IMR-90 (cell line): ENCODE data around the gene C1QL1. TPM values are rescaled to one million over a fixed set of nuclear protein-coding genes. Genes with fewer than 3 reads are reported as not detected.

Experiments used
- ATAC-seq: fragments of 200-7000 bp; cut with Tn5 transposase; 2 replicates; pipeline ENCODE4 v1.9.1; 2020; ENCODE audit warnings: low read depth, mild to moderate bottlenecking, moderate library complexity
- BruUV-seq: library from RNA; stranded (reverse); fragments of 400-500 nt; replicated peaks from 2 replicates; lab custom pipeline; 2021; lab: Mats Ljungman, UMichigan
- CTCF ChIA-PET: fragments of 300-600 bp; formaldehyde crosslinking; extraction: SDS; loops from one replicate; lab custom pipeline; 2021; ENCODE audit warnings: antibody characterized with exemption; lab: Yijun Ruan, JAX
- POLR2A ChIA-PET: fragments of 300-600 bp; sonication (Branson Sonifier 250); formaldehyde crosslinking; loops from one replicate; lab custom pipeline; 2022; ENCODE audit warnings: antibody characterized with exemption; ENCODE audit not compliant: unreplicated experiment; lab: Charles Lee
- DNase-seq: peaks from one replicate; pipeline ENCODE4 v3.0.0; 2013
- H2AFZ ChIP-seq: replicated peaks from 2 replicates; pipeline ENCODE3; 2013; ENCODE audit warnings: low read length, mild to moderate bottlenecking; ENCODE audit not compliant: poor library complexity
- H2AK5ac ChIP-seq: 2 replicates; pipeline ENCODE4 v1.6.1; 2013; ENCODE audit warnings: low read depth, low read length, inconsistent platforms
- H2AK9ac ChIP-seq: replicated peaks from 2 replicates; pipeline ENCODE3; 2013; ENCODE audit warnings: mild to moderate bottlenecking, low read depth, low read length, moderate library complexity; ENCODE audit not compliant: poor library complexity
- H2BK120ac ChIP-seq: 2 replicates; pipeline ENCODE4 v1.6.1; 2013; ENCODE audit warnings: low read depth, low read length, inconsistent platforms
- H2BK15ac ChIP-seq: 3 replicates; pipeline ENCODE4 v1.6.1; 2013; ENCODE audit warnings: low read depth, low read length, inconsistent platforms
- H2BK20ac ChIP-seq: 2 replicates; pipeline ENCODE4 v1.6.1; 2013; ENCODE audit warnings: low read depth, mild to moderate bottlenecking, inconsistent platforms, low read length, moderate library complexity
- H2BK5ac ChIP-seq: 2 replicates; pipeline ENCODE4 v1.6.1; 2013; ENCODE audit warnings: mild to moderate bottlenecking, low read depth, low read length, inconsistent platforms; ENCODE audit not compliant: poor library complexity, severe bottlenecking
- H3K14ac ChIP-seq: replicated peaks from 2 replicates; pipeline ENCODE4 v1.6.1; 2013; ENCODE audit warnings: low read depth, low read length, inconsistent platforms
- H3K18ac ChIP-seq: 2 replicates; pipeline ENCODE4 v1.6.1; 2013; ENCODE audit warnings: low read depth, low read length, control low read depth
- H3K23ac ChIP-seq: 2 replicates; pipeline ENCODE4 v1.6.1; 2013; ENCODE audit warnings: low read depth, low read length, inconsistent platforms
- H3K27ac ChIP-seq: 2 replicates; pipeline ENCODE4 v1.5.1; 2013; ENCODE audit warnings: mild to moderate bottlenecking, control low read depth, low read length; ENCODE audit not compliant: insufficient read depth
- H3K27me3 ChIP-seq: 2 replicates; pipeline ENCODE4 v1.6.1; 2013; ENCODE audit warnings: low read length; ENCODE audit not compliant: control insufficient read depth, insufficient read depth
- H3K36me3 ChIP-seq: 2 replicates; pipeline ENCODE4 v1.6.1; 2013; ENCODE audit warnings: low read length, mixed read lengths; ENCODE audit not compliant: control insufficient read depth, insufficient read depth
- H3K4ac ChIP-seq: 2 replicates; pipeline ENCODE4 v1.6.1; 2013; ENCODE audit warnings: low read depth, low read length, inconsistent platforms
- H3K4me1 ChIP-seq: 2 replicates; pipeline ENCODE4 v1.6.1; 2013; ENCODE audit warnings: low read length, mixed read lengths; ENCODE audit not compliant: control insufficient read depth, insufficient read depth
- H3K4me2 ChIP-seq: 2 replicates; pipeline ENCODE4 v1.6.1; 2013; ENCODE audit warnings: low read depth, mild to moderate bottlenecking, control low read depth, low read length, moderate library complexity
- H3K4me3 ChIP-seq: 2 replicates; pipeline ENCODE4 v1.5.1; 2013; ENCODE audit warnings: low read depth, mild to moderate bottlenecking, control low read depth, low read length, moderate library complexity; ENCODE audit not compliant: insufficient read depth
- H3K56ac ChIP-seq: 2 replicates; pipeline ENCODE4 v1.6.1; 2013; ENCODE audit warnings: low read length, inconsistent platforms; ENCODE audit not compliant: insufficient read depth; ENCODE audit errors: extremely low read depth
- H3K79me1 ChIP-seq, 2 experiments: 2 replicates each; pipeline ENCODE4 v1.6.1; 2013; ENCODE audit warnings: low read length in 2 of 2, inconsistent platforms in 1 of 2, low read depth in 1 of 2
- H3K9ac ChIP-seq: 2 replicates; pipeline ENCODE4 v1.6.1; 2013; ENCODE audit warnings: low read depth, low read length, control low read depth
- H3K9me1 ChIP-seq: 2 replicates; pipeline ENCODE4 v1.6.1; 2013; ENCODE audit warnings: low read length, inconsistent platforms; ENCODE audit not compliant: insufficient read depth
- H3K9me3 ChIP-seq: 2 replicates; pipeline ENCODE4 v1.6.1; 2013; ENCODE audit warnings: low read length; ENCODE audit not compliant: control insufficient read depth, insufficient read depth
- H4K20me1 ChIP-seq: 2 replicates; pipeline ENCODE4 v1.6.1; 2013; ENCODE audit warnings: low read length, inconsistent platforms; ENCODE audit not compliant: insufficient read depth
- H4K5ac ChIP-seq: 2 replicates; pipeline ENCODE4 v1.6.1; 2013; ENCODE audit warnings: mild to moderate bottlenecking, low read depth, low read length, control low read depth
- H4K8ac ChIP-seq, 2 experiments: 2 replicates each; pipeline ENCODE4 v1.6.1; 2013; ENCODE audit warnings: low read depth in 2 of 2, low read length in 2 of 2, control low read depth in 1 of 2, inconsistent platforms in 1 of 2
- H4K91ac ChIP-seq: 2 replicates; pipeline ENCODE4 v1.6.1; 2013; ENCODE audit warnings: low read depth, low read length, inconsistent platforms; ENCODE audit not compliant: insufficient read depth
- BHLHE40 ChIP-seq: fragments of 150-350 bp; IDR thresholded peaks from 2 replicates; pipeline ENCODE4 v1.6.1; 2016; ENCODE audit warnings: mild to moderate bottlenecking, low read depth, low read length
- CEBPB ChIP-seq: IDR thresholded peaks from 2 replicates; pipeline ENCODE4 v1.6.1; 2012; ENCODE audit warnings: low read depth, low read length, improper control_type of control experiment
- FOS ChIP-seq: fragments of 150-350 bp; IDR thresholded peaks from 2 replicates; pipeline ENCODE4 v1.6.1; 2016; ENCODE audit warnings: low read depth, low read length
- MAFK ChIP-seq: IDR thresholded peaks from 2 replicates; pipeline ENCODE4 v1.6.1; 2012; ENCODE audit warnings: low read depth, low read length, improper control_type of control experiment
- MXI1 ChIP-seq: IDR thresholded peaks from 2 replicates; pipeline ENCODE4 v1.6.1; 2012; ENCODE audit warnings: low read depth, mild to moderate bottlenecking, low read length, moderate library complexity, borderline replicate concordance
- POLR2A ChIP-seq: IDR thresholded peaks from 2 replicates; pipeline ENCODE4 v1.6.1; 2012; ENCODE audit warnings: mild to moderate bottlenecking, low read depth, low read length
- RAD21 ChIP-seq: IDR thresholded peaks from 2 replicates; pipeline ENCODE4 v1.6.1; 2012; ENCODE audit warnings: low read length, improper control_type of control experiment
- SMC3 ChIP-seq: fragments of 150-350 bp; IDR thresholded peaks from 2 replicates; pipeline ENCODE4 v1.6.1; 2016; ENCODE audit warnings: low read depth, mild to moderate bottlenecking, antibody characterized with exemption, low read length, moderate library complexity
- WGBS, 2 experiments: methylation state at CpG; one replicate each; pipeline versions ENCODE4 v1.1.5 to v1.1.7; 2013; ENCODE audit warnings: missing lambda C conversion rate in 2 of 2; ENCODE audit not compliant: insufficient read length in 1 of 2; ENCODE audit errors: extremely low coverage in 2 of 2; 5-methylcytosine and 5-hydroxymethylcytosine counted together
- dilution Hi-C: fragments of 300-500 bp; cut with HindIII; formaldehyde crosslinking; loops from one replicate; pipeline ENCODE4 v1.14.3; 2018; ENCODE audit warnings: low sequenced_read_pairs; ENCODE audit not compliant: unreplicated experiment
- in situ Hi-C: fragments of 300-500 bp; cut with MboI; formaldehyde crosslinking; loops from 3 replicates; pipeline ENCODE4 v1.14.3; 2019; ENCODE audit warnings: low sequenced_read_pairs, inconsistent platforms, mixed read lengths
- intact Hi-C: fragments of 100-400 bp; cut with micrococcal nuclease; formaldehyde crosslinking; loops from 2 replicates; pipeline ENCODE4 v1.10.0; 2022
- polyA plus RNA-seq, 3 experiments: library from polyadenylated mRNA; depleted of rRNA; stranded (reverse); fragments of >200 nt; gene quantifications; 2 replicates each; pipeline ENCODE4 v1.2.3, GENCODE V29; 2012; ENCODE audit warnings: low replicate concordance in 1 of 3
- total RNA-seq: library from RNA; depleted of rRNA; stranded (reverse); fragments of >200 nt; gene quantifications from 2 replicates; pipeline ENCODE4 v1.2.3, GENCODE V29; 2012
- TF ChIP-seq, protein P1 (sequence below): fragments of 150-350 bp; IDR thresholded peaks from 2 replicates; pipeline ENCODE4 v1.6.1; 2016; ENCODE audit warnings: low read depth, mild to moderate bottlenecking, low read length, moderate library complexity, borderline replicate concordance

The C1QL1 gene
- total and polyA plus RNA-seq, 2 of the 4 experiments (the other 2 are of a cell fraction) = 0.18 to 0.84 TPM

DNA sequence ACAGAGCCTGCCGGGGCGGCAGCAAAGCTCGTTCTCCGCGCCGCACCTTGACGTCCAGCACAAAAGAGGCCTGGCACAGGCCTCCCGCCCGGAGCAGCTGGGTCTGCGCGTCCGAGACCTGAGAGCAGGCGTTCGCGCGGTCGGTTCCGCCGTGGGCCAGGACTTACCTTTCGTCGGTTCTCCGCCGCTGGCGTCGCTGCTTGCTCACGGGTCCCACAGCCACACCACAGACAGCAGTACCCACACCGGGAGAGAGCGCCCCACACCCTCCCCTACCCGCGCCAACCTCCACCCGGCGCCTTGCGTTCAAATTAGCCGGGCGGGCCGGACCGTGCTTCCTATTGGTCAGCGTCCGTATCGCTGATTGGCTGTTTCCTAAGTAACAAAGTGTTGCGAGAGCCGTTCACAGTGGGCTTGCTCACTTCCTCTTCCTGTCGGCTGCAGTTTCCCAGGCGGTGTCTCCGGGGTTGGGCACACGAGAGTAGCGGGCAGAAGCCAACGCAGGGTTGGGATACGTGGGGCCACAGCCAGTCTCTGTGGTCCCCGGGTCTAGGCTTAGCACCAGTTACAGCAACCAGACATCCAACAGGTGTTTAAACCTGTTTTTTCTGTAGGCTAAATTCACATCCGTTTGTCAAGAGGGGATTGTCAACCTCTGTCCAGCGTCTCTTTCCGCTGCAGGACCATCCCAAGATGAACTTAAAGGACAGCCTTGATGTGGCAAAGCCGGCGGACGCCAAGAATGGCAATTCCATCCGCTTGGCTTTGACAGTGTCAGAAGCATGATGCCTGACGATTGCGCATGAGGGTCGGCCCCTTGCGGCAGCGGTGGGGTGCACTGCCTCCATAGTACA, 20.4 kb downstream of the C1QL1 start, which contains the start of gene KIF18B:
Gene KIF18B, minus strand, starts transcription at position 313 of the 854 bp plus-strand sequence. CDS start 11,429 bp downstream, outside the sequence.
- TF ChIP-seq, protein P1, sequence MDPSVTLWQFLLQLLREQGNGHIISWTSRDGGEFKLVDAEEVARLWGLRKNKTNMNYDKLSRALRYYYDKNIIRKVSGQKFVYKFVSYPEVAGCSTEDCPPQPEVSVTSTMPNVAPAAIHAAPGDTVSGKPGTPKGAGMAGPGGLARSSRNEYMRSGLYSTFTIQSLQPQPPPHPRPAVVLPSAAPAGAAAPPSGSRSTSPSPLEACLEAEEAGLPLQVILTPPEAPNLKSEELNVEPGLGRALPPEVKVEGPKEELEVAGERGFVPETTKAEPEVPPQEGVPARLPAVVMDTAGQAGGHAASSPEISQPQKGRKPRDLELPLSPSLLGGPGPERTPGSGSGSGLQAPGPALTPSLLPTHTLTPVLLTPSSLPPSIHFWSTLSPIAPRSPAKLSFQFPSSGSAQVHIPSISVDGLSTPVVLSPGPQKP = no peak
- TF ChIP-seq CEBPB = peak; percentile 86
- peak; percentile 37; the same call in 1 of the 2 replicates for TF ChIP-seq FOS
- TF ChIP-seq MAFK = no peak
- peak; percentile 95 for TF ChIP-seq MXI1
- TF ChIP-seq BHLHE40 = no peak
- no peak for TF ChIP-seq SMC3
- no peak for TF ChIP-seq RAD21
- peak; percentile 74; the same call in 1 of the 2 replicates for TF ChIP-seq POLR2A
- ATAC-seq (peak; percentile 97), DNase-seq (peak; percentile 95)
- Histone ChIP-seq H2BK20ac (peak within 1 kb of the TSS; percentile 64; the same call in 1 of the 2 replicates), H3K36me3 (no peaks in the 10 kb centered on the region), H3K4ac (peak within 1 kb of the TSS; percentile 90), H2AFZ (peak within 1 kb of the TSS; percentile 93), H3K56ac (peak within 1 kb of the TSS; percentile 90), H3K9me3 (no peaks in the 10 kb centered on the region), H4K91ac (peak within 1 kb of the TSS; percentile 90), H2AK5ac (peak within 1 kb of the TSS; percentile 96), H3K9ac (peak within 1 kb of the TSS; percentile 86), H3K27me3 (no peaks in the 10 kb centered on the region), H3K4me1 (peaks cover 4% of the 10 kb centered on the region; the same call in 1 of the 2 replicates), H2BK120ac (peak within 1 kb of the TSS; percentile 57), H3K4me2 (peak within 1 kb of the TSS; percentile 98), H3K9me1 (no peaks in the 10 kb centered on the region; the same call in 1 of the 2 replicates), H3K18ac (peak within 1 kb of the TSS; percentile 66), H2AK9ac (peak within 1 kb of the TSS; percentile 98), H3K14ac (peak within 1 kb of the TSS; percentile 96), H3K4me3 (peak within 1 kb of the TSS; percentile 60), H4K20me1 (peaks cover 3% of the 10 kb centered on the region; the same call in 1 of the 2 replicates), H2BK5ac (peak within 1 kb of the TSS; percentile 82), H3K27ac (peak within 1 kb of the TSS; percentile 84), H3K23ac (peak within 1 kb of the TSS; percentile 96), H2BK15ac (peak within 1 kb of the TSS; percentile 57; the same call in 1 of the 3 replicates), H4K8ac (peak within 1 kb of the TSS; percentile 98 to 99), H4K5ac (peak within 1 kb of the TSS; percentile 92), H3K79me1 (peaks cover 7 to 24% of the 10 kb centered on the region in 2 experiments; a peak in 3 of 4 replicates)
- in situ Hi-C loops = no loop called here
- dilution Hi-C loops = no loop called here
- TSS peak; percentile 72 for BruUV-seq
- POLR2A ChIA-PET = no interaction called here
- CTCF ChIA-PET = no interaction called here
- WGBS, 2 experiments = 13% methylated on average over 16 of the region's 62 CpGs; no CpG with 5 or more reads in 1 of the 2 experiments
- intact Hi-C loops = no loop called here
